Dermis blood vessel endothelial cell (primary cell): Measurements from ENCODE around the gene DKK3. TPM values are rescaled to one million over a fixed set of nuclear protein-coding genes. Genes with fewer than 3 reads are reported as not detected.
"Not testable (repeated sequence)": the region's sequence is repeated elsewhere in the genome, so short reads cannot be mapped to it uniquely, and the experiment has no call there.

Source experiments
- DNase-seq: peaks from one replicate; pipeline ENCODE4 v3.0.0; 2010
- total RNA-seq: library from RNA; depleted of rRNA; stranded (reverse); fragments of >200 nt; gene quantifications from 2 replicates; pipeline ENCODE4 v1.2.3, GENCODE V29; 2014

The DKK3 gene
- 107 and 156 TPM in 2 replicates for total RNA-seq

DNA sequence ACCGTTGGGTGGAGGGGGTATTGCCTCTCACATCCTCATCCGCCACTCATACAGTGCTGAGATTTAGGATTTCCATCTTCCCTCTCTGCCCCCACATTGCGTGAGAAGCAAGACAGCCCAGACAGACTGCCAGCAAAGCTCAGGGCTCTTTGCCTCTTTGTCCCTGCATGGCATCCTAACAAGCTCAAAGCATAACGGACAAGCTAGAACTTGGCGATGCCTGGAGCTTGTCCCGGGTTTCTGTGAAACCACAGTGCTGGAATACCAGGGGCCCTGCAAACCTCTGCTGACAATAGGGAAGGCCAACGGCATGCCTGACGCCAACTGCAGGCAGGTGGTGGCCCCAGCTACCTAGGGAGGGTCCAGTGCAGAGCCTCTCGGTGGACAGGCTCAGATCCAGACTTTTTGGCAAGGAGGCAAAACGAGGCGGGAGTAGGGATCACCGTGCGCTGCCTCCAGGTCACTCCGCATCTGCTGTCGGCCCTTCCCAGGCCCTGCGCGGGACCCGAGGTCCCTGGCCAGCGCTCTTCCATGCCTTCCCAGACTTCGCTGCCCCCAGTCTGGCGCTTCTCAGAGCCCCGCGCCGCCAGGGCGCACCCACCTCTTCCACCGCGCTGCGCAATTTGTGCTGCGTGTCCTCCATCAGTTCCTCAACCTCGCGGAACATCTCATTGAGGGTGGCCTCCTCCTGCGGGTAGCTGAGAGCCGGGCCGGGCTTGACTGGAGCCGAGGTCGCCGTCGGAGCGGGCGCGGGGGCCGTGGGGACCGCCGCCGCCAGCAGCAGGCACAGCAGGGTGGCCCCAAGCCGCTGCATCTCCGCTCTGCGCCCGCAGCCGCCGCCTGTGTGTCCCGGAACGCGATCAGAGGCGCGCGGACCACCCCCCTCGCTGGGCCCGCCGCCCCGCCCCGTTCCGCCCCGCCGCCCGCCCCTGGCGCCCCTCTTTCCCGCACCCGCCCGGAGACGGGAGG is at the start of gene DKK3:
Gene DKK3, minus strand, starts transcription at position 858 of the 969 bp plus-strand sequence. Its CDS starts 44 bp downstream, at position 814.
- DNase-seq, result peak; percentile 33

DNA sequence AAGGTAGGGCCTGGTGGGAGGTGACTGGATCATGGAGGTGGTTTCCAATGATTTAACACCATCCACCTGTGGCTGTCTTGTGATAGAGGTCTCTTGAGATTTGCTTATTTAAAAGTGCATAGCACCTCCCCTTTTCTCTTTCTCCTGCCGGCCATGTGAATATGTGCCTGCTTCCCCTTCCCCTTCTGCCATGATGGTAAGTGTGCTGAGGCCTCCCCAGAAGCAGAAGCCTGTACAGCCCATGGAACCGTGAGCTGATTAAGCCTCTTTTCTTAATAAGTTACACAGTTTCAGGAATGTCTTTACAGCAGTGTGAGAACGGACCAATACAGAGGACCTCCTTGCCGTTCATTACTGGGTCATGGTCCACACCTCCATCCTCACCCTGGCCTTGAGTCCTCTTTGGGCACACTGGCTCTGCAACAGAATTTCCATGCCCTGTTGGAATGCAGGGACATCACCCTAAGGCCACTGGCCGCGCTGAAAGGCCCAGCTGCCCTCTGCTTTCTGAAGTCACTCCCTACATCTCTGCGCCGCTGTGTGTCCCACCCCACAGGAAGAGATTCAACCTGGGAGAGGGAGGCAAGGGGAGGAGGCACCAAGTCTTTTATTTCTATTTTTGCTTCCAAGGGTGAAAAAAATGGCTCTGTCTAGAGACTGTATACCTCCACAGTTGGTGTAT is 49.0 kb upstream of the DKK3 start:
- no peak for DNase-seq

DNA sequence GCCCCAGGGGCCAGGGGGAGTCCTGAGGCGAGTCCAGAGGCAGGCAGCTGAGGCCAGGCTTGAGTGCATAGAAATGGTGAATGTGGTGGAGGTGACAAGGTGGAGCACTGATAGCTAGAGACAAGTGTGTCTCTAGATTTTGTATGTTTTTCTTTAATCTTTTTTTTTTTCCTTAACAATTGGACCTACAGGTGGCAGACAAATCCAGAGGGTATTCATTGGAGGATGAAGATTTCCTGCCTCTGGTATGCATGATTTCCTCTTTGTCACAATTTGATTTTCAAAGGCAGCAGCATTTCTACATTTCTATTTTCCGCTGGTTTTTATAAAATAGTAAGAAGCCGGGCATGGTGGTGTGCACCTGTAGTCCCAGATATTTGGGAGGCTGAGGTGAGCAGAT is 47.7 kb upstream of the DKK3 start:
- peak; percentile 42 for DNase-seq

DNA sequence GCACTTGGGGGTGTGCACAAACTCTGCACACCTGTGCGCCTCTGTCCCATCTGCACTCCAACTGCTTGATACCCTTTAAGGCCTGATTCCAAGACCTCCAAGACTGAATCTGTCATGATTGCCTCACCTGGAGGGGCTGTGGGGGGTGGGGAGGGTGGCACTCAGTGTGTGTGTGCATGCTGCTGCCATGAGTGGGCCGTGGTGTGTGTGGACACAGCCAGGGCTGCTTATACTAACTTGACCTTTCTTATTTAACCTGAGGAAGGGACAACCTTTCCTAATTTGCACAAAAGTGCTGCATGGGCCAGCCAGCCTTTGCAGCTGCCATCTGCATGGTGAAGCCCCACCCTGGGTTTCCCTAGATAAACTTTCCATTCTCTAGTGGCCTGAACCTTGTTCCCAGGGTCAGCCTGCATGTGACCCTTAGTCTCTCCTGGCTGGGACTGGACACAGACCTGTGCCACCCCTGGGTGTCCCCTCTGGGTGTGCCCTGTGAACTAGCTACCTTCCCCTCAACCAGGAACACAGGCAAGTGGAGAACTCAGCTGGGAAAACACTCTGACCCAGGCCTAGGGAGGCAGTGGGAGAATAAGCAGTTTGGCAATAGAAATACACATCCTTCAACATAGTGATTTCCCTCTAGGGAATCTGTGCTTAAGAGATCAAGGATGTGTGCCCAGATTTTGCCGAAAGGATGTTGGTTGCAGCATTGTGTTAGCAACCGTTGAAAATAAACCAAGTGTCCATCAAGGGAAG is 45.4 kb upstream of the DKK3 start:
- DNase-seq, result peak; percentile 59

DNA sequence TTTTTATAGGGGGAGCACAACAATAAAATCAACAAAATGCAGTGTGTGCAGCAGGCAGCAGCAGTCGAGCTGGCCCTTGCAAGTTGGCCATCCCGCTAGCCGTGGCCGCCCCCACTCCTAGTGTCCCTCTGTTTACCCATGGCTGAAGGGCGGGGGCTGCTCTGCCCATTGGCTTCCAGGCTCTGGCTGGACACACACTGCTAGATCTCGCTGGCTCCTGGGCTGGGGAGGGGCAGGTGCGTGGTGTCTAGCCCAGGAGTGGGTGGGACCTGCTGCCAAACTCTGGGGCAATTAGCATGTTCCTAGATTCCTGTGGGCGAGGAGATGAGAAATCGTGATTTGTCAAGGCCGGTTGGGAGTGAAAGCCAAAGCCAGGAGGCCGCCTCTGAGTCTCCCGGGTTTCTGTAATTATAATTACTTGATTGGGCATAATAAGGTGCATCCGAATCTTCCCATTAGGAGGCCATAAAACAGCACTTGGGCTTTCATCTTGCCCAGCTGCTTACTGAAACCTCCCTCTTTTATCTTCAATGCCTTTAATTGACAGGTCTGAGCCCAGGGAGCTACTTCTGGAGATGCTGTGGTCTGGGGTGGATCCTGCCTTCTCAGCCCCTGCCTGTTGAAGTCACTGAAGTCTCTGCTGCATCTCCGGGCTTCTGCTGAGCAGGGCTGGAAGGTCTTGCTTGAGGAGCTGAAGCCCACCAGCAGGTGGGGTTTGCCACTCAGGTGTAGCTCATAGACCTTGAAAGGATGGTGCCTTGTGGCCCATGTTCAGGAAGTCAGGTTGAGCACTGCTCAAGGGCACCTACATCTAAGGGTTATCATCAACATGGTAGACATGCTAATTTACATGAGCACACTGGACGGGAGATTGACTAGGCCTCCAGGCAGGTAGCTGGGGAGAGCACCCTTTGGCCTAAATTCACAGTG is 44.5 kb upstream of the DKK3 start:
- DNase-seq, result no peak

DNA sequence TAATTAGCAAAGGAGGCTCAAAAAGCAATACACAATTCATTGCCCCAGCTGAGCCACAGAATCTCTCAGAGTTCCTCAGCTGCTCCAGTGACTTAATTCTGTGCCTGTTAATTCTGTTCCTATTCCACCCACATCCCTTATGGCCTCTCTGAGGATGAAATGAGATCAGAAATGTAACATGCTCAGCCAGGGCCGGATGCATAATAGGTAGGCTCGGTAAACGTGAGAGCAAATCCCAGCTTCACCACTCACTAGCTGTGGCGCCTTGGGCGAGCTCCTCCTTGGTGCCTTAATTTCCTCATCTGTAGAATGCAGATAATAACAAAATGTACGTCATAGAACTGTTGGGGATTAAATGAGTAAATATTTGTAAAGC is 42.8 kb upstream of the DKK3 start:
- no peak for DNase-seq

DNA sequence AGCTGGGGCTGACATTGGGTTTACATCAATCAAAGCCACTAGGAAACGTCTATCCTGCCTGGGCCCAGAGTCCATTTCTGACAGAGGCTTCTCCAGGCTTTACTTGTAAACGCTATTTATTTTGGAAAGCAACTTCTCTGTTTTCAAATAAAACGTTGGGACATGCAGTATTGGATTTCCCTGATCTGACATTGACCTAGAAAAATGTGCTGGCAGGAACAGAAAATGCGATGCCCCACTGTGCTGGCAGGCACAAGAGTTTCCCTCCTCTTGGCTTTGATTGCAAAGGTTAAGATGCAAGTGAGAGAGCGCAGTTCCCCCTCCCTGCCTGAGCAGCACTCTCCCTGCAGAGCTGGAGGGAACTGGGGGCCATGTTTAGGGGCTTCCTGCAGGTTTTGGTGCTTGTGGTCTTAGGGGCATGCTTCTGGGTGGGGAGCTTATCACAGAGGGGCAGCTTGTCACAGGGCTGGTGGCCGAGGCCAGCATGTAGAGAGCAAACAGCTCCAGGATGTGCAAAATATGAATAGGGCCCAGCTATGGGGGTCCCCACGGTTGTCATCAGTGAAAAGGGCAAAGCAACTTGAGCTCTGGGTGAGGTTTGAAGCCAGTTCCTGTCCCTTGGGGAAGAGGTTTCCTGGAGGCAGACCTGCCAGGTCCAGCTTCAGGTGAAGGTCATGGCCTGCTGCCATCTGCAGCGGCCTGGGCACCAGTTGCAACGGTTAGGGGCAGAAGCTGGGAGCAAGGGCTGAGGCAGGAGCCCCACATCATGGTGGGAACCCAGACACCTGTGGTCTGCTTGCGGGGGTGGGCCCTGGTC is 42.3 kb upstream of the DKK3 start:
- no peak for DNase-seq

DNA sequence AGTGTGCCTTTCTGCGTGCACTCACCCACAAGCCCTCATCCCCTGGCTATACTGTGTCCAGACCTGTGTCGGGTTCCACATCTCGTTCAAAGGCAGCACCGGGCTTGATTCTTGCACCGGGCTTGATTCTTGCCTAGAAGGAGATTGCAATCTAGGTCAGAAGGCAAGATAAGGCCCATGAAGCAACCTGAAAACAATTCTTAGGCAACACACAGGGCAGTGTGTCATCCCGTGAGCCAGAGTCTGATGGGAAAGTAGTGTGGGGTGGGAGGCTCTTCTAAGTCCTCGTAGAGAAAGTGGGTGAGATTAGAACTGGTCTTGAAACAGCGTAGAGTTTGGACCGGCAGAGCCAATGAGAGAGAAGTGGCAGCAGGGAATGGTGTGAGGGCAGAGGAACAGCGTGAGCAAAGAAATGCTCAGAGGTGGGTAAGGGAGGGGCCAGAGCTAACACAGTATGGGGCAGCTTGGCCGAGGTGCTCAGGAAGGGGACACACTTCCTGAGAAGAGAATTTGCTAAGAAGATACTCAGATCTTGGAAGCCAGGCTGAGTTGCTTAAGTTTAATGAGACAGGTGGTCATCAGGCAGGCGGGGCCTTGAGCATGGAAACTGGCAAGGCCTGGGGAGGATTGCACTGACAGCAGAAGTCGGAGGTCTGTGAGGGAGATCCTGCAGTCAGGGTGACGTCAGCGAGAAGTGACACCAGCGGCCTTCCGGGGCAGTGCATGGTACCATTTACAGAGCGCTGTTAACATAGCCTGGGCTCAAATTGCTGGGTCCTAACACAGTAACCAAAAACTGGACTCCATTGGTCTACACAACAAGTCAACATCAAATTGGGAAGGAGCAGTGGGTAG is 40.7 kb upstream of the DKK3 start:
- no peak for DNase-seq

DNA sequence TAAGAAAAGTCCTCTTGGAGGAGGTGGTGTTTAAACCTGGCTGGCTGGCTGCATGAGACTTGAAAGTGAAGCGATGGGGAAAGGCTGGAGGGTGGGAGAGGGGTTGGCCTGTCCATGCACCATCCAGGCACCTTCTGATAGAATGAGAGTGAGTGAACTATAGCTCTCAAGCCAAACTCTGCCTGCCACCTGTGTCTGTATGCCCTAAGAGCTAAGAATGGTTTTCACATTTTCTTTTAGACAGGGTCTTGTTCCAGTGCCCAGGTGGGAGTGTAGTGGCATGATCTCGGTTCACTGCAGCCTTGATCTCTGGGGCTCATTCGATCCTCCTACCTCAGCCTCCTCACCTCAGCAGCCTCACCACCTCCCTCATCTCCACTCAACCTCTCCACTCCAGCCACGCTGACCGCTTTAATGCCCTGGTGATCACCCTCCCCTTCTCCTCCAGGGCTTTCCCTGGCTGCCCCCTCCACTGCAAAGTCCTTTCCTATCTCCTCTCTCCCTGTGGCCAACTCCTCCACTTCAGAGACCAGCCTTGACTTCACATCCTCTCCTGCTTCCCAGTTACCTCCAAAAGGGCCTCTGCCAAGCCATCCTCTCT is 38.3 kb upstream of the DKK3 start:
- no peak for DNase-seq

DNA sequence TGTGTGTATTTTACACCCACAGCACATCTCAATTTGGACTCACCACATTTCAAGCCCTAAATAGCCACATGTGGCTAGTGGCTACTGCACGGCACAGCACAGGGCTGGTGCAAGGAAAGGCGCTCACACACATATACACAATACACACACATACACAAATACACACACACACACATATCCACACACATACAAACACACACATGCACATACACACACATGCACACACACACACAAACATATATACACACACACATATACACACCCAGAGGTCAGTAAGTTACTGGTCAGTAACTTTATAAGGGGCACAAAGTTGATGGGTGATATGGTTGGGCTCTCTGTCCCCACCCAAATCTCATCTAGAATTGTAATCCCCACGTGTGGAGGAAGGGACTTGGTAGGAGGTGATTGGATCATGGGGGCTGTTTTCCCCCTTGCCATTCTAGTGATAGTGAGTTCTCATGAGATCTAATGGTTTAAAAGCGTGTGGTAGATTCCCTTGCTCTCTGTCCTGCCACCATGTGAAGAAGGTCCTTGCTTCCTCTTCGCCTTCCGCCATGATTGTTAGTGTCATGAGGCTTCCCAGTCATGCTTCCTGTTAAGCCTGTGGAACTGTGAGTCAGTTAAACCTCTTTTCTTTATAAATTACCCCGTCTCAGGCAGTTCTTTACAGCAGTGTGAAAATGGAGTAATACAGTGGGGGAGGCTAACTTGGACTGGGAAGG is 37.6 kb upstream of the DKK3 start:
- peak; percentile 62 for DNase-seq

DNA sequence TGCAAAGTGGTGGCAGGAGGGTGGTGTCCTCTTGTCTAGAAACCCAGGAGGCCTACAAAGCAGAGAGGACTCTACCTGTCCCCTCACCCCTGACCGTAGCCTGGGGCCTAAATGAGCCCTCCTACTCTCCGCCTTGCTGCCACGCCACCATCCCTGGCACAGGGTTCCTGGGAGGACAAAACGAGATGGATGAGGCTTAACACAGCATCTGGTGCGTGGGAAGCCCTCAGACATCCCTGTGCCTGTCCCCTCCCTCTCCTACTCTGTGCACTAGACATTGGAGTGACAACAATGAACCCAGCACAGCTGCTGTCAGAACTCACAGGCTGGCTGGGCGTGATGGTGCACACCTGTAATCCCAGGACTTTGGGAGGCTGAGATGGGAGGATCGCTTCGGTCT is 36.4 kb upstream of the DKK3 start:
- DNase-seq, result no peak

DNA sequence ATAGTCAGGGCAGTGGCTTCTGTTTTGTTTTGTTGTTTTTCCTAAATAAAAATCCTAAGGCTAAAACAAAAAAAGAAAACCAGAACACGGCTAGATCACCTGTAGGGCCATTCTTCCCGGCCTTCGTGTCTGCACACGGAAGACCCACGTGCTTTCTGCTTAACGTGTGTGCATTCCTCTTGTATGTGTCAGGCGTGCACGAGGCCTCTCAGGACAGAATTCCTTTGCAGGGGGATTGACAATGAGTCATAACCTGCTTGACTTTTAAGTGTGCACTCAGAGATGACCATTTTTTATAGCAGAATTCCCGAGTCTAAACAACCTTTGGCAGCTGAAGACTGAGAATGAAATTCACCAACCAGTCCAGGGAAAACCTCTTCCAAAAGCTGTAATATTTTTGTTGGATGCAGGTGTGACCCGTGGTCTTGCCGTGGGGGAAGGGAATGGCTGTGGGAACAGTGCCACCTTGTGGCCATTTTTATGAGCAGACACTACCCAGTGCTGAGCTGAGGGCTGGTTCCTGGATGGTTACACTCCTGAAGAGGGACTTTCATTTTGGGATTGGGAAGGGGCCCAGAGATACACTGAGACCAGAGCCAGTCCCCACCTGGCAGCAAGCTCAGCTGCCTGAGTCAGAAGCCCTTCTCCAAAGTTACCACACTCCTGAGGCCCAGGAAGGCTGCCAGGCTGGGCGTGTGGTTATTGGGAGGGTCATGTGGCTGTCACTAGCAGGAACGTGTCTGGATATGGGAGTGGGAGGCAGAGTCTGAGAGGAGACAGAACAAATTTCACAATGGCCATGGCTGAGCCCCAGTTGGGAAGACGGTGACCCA is 35.7 kb upstream of the DKK3 start:
- DNase-seq, result peak; percentile 97

DNA sequence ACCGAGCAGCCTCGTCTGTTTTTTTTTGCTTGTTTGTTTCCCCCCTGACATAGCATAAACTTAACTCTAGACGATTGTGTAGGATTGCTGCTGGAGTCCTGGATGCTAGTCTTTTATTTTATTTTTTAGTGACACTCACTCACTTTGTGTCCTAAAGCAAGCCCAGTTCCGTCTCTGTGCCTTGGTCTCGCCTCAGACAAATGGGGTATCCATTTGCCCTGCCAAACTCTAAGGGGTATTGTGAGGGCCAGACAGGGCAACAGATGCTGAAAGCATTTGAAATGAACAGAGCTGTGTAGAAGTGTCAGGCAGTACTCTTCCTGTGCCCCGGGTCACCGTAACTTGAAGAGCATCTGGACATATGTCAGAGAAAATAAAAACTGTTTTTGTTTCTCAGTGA is 34.8 kb upstream of the DKK3 start:
- no peak for DNase-seq

DNA sequence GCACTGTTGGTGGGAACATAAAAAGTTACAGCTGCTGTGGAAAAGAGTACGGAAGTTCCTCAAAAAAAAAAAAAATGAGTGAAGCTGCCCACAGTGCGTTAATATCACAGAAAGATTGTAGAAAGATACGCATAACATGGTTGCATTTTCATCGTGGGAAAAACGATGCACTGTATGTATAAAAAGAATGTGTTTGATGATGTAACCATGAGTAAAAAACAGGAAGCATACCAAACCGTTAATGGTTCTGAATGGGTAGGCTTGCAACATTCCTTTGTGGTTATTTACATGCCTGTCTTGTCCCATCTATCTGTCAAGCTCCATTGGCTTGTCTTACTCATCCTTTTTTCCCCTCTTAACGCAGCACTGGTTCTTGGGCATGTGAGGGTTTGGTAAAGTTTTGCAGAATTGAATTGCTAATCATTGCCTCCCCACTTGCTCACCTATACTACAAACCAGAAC is 33.8 kb upstream of the DKK3 start:
- peak; percentile 70 for DNase-seq

DNA sequence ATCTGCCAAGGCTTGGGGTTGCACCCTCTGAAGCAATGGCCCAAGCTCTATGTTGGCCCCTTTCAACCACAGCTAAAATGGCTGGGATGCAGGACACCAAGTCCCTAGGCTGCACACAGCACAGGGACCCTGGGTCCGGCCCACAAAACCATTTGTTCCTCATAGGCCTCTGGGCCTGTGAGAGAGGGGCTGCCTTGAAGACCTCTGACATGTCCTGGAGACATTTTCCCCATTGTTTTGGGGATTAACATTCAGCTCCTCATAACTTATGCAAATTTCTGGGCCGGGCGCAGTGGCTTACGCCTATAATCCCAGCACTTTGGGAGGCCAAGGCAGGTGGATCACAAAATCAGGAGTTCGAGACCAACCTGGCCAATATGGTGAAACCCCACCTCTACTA is 32.3 kb upstream of the DKK3 start:
- not testable (repeated sequence) for DNase-seq

DNA sequence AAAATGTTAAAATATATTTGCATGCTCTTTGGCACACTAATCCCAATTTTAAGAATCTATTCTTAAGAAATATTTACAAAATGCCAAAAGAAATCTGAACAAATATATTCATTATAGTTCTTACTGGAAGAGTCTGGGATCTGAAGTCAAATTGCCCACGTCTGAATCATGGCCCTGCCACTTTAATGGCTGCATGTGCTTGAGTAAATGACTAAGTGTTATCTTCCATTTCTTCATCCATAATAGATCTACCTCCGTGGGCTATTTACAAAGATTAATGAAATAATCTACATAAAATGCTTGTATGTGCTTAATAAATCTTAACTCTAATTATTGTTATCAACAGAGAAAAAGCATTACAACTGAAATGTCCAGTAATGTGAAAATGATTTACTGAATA is 24.5 kb upstream of the DKK3 start:
- no peak for DNase-seq

DNA sequence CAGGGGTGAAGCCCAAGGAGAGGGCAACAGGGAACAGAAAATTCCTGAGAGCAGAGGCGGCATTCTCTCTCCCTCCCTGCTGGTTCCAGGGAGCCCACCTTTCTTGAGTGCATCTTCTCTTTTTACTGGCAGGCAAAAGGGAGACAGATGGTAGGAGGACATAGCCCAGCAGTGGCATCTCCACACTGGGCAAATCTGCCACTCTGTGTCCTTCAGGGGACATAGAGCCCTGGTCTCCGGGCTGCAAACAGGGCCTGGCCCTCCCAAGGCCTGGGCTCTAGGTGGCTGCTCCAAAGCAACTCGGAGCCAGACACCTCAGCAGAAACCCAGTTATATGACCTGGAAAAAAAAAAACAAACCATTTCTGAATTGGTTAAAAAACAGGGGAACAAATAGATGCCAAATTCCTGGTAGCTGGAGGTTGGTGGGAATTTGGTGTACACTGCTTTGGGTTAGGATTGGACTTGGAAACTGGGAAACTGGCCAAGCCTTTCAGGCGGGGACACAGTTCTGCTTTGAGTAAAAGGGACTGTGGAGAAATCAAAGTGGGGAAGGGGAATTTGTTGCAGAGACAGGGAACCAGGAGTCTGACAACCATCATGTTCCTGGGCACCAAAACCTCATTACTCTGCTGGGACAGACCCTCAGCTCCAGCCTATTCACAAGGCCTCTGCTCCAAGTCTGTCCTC is 23.6 kb upstream of the DKK3 start:
- DNase-seq, result no peak
